Mammary epithelial cell (primary cell): Measurements from ENCODE around the gene KRTAP9-2.

Source experiments
- EZH2 ChIP-seq: IDR thresholded peaks from 2 replicates; pipeline ENCODE4 v1.6.1; 2012; ENCODE audit warnings: low read length, inconsistent platforms, borderline replicate concordance
- TF ChIP-seq, protein P1 (sequence below), 2 donors: IDR thresholded peaks in 1 of 2; conservative IDR thresholded peaks in 1 of 2; 2 replicates each; pipeline ENCODE4 v1.5.1; 2011 to 2012; ENCODE audit warnings: inconsistent platforms in 2 of 2, low read length in 2 of 2, mild to moderate bottlenecking in 2 of 2, control low read depth in 1 of 2, low read depth in 1 of 2; ENCODE audit not compliant: insufficient read depth in 1 of 2; ENCODE audit errors: extremely low read depth in 1 of 2

DNA sequence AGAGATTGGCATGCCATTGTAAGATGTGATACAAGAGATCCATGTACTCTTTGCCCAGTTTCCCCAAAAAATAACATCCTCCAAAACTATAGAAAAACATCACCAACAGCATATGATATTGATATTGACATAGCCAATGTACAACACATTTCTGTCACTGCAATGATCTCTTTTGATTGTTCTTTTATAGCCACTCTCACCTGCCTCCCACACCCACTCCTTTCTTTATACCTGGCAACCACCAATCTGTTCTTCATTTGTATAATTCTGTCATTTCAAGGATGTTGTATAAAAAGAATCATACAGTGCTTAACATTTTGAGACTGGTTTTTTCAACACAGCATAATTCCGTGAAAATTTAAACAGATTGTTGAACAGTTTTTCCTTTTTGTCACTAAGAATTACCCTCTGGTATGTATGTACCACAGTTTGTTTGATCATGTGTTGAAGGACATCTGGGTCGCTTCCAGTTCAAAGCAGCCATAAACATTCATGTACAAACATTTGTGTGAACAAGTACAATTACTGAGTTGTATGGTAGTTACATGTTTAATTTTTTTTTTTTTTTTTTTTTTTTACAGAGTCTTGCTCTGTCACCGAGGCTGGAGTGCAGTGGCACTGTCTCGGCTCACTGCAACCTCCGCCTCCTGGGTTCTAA is 26.9 kb upstream of the KRTAP9-2 start:
- TF ChIP-seq, protein P1, sequence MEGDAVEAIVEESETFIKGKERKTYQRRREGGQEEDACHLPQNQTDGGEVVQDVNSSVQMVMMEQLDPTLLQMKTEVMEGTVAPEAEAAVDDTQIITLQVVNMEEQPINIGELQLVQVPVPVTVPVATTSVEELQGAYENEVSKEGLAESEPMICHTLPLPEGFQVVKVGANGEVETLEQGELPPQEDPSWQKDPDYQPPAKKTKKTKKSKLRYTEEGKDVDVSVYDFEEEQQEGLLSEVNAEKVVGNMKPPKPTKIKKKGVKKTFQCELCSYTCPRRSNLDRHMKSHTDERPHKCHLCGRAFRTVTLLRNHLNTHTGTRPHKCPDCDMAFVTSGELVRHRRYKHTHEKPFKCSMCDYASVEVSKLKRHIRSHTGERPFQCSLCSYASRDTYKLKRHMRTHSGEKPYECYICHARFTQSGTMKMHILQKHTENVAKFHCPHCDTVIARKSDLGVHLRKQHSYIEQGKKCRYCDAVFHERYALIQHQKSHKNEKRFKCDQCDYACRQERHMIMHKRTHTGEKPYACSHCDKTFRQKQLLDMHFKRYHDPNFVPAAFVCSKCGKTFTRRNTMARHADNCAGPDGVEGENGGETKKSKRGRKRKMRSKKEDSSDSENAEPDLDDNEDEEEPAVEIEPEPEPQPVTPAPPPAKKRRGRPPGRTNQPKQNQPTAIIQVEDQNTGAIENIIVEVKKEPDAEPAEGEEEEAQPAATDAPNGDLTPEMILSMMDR (conservative IDR thresholded peaks at IDR 0.05 in 1 of 2, IDR thresholded peaks at IDR 0.05 in 1 of 2; ENCODE audit: extremely low read depth in 1 of 2, insufficient read depth in 1 of 2, low read depth in 1 of 2, low read length in 2 of 2): no peak
- no peak for TF ChIP-seq EZH2
